ENCODE results near the gene NEDD4L.

DNA sequence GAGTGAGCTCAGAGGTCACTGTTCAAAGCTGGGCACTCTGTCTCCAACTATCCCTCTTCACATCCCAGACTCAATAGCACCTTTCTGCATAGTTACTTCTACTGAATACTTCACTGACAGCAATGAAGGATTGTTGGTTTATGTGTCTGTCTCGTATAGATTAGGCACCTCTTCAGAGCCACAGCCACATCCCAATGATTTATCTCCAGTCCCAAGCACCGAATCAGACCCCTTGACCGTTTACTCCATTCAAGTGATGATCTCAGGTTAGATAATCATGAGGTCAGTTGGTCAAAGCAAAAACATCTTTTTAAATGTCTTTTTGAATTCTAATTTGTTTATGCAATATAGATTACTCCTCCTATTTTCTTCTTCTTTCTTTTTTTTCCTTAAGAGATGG is 14.7 kb downstream of the NEDD4L start:
- TF ChIP-seq, protein P1, sequence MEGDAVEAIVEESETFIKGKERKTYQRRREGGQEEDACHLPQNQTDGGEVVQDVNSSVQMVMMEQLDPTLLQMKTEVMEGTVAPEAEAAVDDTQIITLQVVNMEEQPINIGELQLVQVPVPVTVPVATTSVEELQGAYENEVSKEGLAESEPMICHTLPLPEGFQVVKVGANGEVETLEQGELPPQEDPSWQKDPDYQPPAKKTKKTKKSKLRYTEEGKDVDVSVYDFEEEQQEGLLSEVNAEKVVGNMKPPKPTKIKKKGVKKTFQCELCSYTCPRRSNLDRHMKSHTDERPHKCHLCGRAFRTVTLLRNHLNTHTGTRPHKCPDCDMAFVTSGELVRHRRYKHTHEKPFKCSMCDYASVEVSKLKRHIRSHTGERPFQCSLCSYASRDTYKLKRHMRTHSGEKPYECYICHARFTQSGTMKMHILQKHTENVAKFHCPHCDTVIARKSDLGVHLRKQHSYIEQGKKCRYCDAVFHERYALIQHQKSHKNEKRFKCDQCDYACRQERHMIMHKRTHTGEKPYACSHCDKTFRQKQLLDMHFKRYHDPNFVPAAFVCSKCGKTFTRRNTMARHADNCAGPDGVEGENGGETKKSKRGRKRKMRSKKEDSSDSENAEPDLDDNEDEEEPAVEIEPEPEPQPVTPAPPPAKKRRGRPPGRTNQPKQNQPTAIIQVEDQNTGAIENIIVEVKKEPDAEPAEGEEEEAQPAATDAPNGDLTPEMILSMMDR (IDR thresholded peaks at IDR 0.05; ENCODE audit: insufficient read depth, low read depth, low read length), result no peak
- TF ChIP-seq EZH2 (IDR thresholded peaks at IDR 0.05; ENCODE audit: insufficient read depth, low read length), result no peak
